K562 (cell line): ENCODE results near the gene SYT17. TPM values are rescaled to one million over a fixed set of nuclear protein-coding genes. Genes with fewer than 3 reads are reported as not detected.

Experiments
- ARID3A ChIP-seq: IDR thresholded peaks from 2 replicates; pipeline ENCODE4 v1.6.1; 2012; ENCODE audit warnings: low read depth, low read length, improper control_type of control experiment, borderline replicate concordance
- CBFA2T3 ChIP-seq: fragments of 450-650 bp; IDR thresholded peaks from 2 replicates; pipeline ENCODE4 v1.6.1; 2017
- EP300 ChIP-seq: IDR thresholded peaks from 2 replicates; pipeline ENCODE4 v1.6.1; 2012; ENCODE audit warnings: low read length, improper control_type of control experiment
- HMBOX1 ChIP-seq: sonication (generic); IDR thresholded peaks from 2 replicates; pipeline ENCODE4 v1.6.1; 2016
- JUND ChIP-seq, 2 experiments: IDR thresholded peaks; 2 replicates in 1 of 2; 3 replicates in 1 of 2; pipeline ENCODE4 v1.6.1; 2011; ENCODE audit warnings: borderline replicate concordance in 2 of 2, low read depth in 2 of 2, low read length in 2 of 2, improper control_type of control experiment in 1 of 2, missing biosample characterization in 1 of 2, missing genetic modification characterization in 1 of 2, missing genetic modification reagents in 1 of 2
- KLF6 ChIP-seq: fragments of 250-450 bp; sonication (Bioruptor Pico); IDR thresholded peaks from 2 replicates; pipeline ENCODE4 v1.4.0; 2020; ENCODE audit warnings: mild to moderate bottlenecking, moderate library complexity, borderline replicate concordance
- L3MBTL2 ChIP-seq: fragments of 450-650 bp; IDR thresholded peaks from 2 replicates; pipeline ENCODE4 v1.6.1; 2016; ENCODE audit warnings: mild to moderate bottlenecking, moderate library complexity
- SIX5 ChIP-seq, 2 experiments: IDR thresholded peaks; 2 replicates each; pipeline ENCODE4 v1.6.1; 2011; ENCODE audit warnings: low read length in 2 of 2, borderline replicate concordance in 1 of 2, low read depth in 1 of 2, mild to moderate bottlenecking in 1 of 2, moderate library complexity in 1 of 2; ENCODE audit not compliant: insufficient read depth in 1 of 2
- SOX6 ChIP-seq: fragments of 450-650 bp; IDR thresholded peaks from 2 replicates; pipeline ENCODE4 v1.6.1; 2014; ENCODE audit warnings: mild to moderate bottlenecking
- TBL1XR1 ChIP-seq, 2 experiments: IDR thresholded peaks; 2 replicates each; pipeline ENCODE4 v1.6.1; 2012; ENCODE audit warnings: improper control_type of control experiment in 2 of 2, low read length in 2 of 2, mild to moderate bottlenecking in 1 of 2
- TBP ChIP-seq: optimal IDR thresholded peaks from 2 replicates; pipeline ENCODE3; 2011; ENCODE audit warnings: low read depth, low read length, improper control_type of control experiment
- ZNF384 ChIP-seq: IDR thresholded peaks from 2 replicates; pipeline ENCODE4 v1.6.1; 2012; ENCODE audit warnings: low read depth, low read length, improper control_type of control experiment
- ZNF41 ChIP-seq: fragments of 250-450 bp; sonication (Bioruptor Pico); conservative IDR thresholded peaks from 2 replicates; pipeline ENCODE4 v1.4.0; 2020; ENCODE audit warnings: mild to moderate bottlenecking
- polyA plus RNA-seq, 8 experiments: library from polyadenylated mRNA; depleted of rRNA in 4 of 8; stranded (reverse) in 5 of 8; unstranded in 3 of 8; fragments of >200 nt; fragmentation: Nextera tagmentation in 2 of 8; fragmentation: Illumina TruSeq in 1 of 8; extraction: Ambion mirVana in 2 of 8; extraction: Trizol in 1 of 8; gene quantifications; 2 replicates each; pipeline versions ENCODE4 v1.2.1 to v1.2.3, GENCODE V29; 2011 to 2014; ENCODE audit warnings: inconsistent platforms in 1 of 8, missing spikeins in 1 of 8
- total RNA-seq, 7 experiments: library from RNA; depleted of rRNA in 6 of 7; stranded (reverse); fragments of >200 nt in 6 of 7; fragmentation: Illumina TruSeq in 2 of 7; extraction: Trizol in 2 of 7; gene quantifications; 2 replicates each; pipeline versions ENCODE4 v1.2.1 to v1.2.3, GENCODE V29; 2011 to 2021; ENCODE audit warnings: low replicate concordance in 1 of 7
- TF ChIP-seq, protein P1 (sequence below), 2 experiments: fragments of 450-650 bp in 1 of 2; sonication (generic) in 1 of 2; formaldehyde crosslinking in 1 of 2; IDR thresholded peaks; 2 replicates each; pipeline versions ENCODE4 v1.7.1 to v1.9.0; 2016 to 2022; ENCODE audit warnings: inconsistent platforms in 1 of 2, mild to moderate bottlenecking in 1 of 2, missing genetic modification reagents in 1 of 2

The SYT17 gene
- total and polyA plus RNA-seq, 9 of the 15 experiments (the other 6 are each of a cell fraction or from before 2014, with no cell fraction given) = not detected

DNA sequence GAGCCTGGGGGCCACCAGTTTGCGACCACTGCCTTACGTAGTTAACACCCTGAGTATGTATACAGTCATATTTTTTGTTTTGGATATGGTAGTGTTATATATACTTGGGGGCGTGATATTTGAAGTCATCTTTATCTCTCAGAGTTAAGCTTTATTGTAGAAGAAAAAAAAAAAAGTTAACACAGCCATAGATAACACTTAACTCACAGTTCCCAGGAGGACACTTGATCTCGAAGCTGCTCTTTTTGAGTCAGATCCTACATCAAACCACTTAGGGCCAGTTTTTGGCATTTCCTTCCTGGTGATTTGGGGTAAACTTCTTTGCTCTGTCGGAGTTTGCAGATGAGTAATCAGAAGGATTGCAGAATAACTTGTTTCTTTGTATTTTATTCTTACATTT, 48.5 kb upstream of the SYT17 start (continued):
- peak; percentile 30; the same call in 1 of the 2 replicates for TF ChIP-seq JUND (IDR thresholded peaks at IDR 0.05; ENCODE audit: borderline replicate concordance, low read depth, low read length)
- no peak; the same call in 2 of the 3 replicates for TF ChIP-seq JUND (tag; IDR thresholded peaks at IDR 0.05; ENCODE audit: borderline replicate concordance, low read depth, low read length)
- TF ChIP-seq SIX5 (IDR thresholded peaks at IDR 0.05; ENCODE audit: borderline replicate concordance in 1 of 2, insufficient read depth in 1 of 2, low read depth in 1 of 2, low read length in 2 of 2) = no peak
- no peak for TF ChIP-seq ZNF41
- TF ChIP-seq EP300 = peak; percentile 36; the same call in 1 of the 2 replicates
- peak in 1 of 2 experiments; percentile 23; a peak in 1 of 4 replicates for TF ChIP-seq TBL1XR1 (IDR thresholded peaks at IDR 0.05; ENCODE audit: low read length in 2 of 2)
- peak; percentile 45; the same call in 1 of the 2 replicates for TF ChIP-seq HMBOX1
- no peak for TF ChIP-seq SOX6
- TF ChIP-seq ZNF384 = peak; percentile 93
- TF ChIP-seq, protein P1, sequence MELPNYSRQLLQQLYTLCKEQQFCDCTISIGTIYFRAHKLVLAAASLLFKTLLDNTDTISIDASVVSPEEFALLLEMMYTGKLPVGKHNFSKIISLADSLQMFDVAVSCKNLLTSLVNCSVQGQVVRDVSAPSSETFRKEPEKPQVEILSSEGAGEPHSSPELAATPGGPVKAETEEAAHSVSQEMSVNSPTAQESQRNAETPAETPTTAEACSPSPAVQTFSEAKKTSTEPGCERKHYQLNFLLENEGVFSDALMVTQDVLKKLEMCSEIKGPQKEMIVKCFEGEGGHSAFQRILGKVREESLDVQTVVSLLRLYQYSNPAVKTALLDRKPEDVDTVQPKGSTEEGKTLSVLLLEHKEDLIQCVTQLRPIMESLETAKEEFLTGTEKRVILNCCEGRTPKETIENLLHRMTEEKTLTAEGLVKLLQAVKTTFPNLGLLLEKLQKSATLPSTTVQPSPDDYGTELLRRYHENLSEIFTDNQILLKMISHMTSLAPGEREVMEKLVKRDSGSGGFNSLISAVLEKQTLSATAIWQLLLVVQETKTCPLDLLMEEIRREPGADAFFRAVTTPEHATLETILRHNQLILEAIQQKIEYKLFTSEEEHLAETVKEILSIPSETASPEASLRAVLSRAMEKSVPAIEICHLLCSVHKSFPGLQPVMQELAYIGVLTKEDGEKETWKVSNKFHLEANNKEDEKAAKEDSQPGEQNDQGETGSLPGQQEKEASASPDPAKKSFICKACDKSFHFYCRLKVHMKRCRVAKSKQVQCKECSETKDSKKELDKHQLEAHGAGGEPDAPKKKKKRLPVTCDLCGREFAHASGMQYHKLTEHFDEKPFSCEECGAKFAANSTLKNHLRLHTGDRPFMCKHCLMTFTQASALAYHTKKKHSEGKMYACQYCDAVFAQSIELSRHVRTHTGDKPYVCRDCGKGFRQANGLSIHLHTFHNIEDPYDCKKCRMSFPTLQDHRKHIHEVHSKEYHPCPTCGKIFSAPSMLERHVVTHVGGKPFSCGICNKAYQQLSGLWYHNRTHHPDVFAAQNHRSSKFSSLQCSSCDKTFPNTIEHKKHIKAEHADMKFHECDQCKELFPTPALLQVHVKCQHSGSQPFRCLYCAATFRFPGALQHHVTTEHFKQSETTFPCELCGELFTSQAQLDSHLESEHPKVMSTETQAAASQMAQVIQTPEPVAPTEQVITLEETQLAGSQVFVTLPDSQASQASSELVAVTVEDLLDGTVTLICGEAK (IDR thresholded peaks at IDR 0.05) = peak; percentile 76; the same call in 1 of the 2 replicates
- TF ChIP-seq, protein P1 (CRISPR knock-in tag; IDR thresholded peaks at IDR 0.05) = peak; percentile 40; the same call in 1 of the 2 replicates
- peak; percentile 28; the same call in 1 of the 2 replicates for TF ChIP-seq L3MBTL2
- peak; percentile 46; the same call in 1 of the 2 replicates for TF ChIP-seq ARID3A
- peak; percentile 79 for TF ChIP-seq TBP
- TF ChIP-seq CBFA2T3 = peak; percentile 43; the same call in 1 of the 2 replicates
- no peak for TF ChIP-seq KLF6 (CRISPR knock-in tag)
